SKM-1 (cell line): ENCODE data around the gene CDH23.

ENCODE experiments used
- DNase-seq: peaks from one replicate; lab custom pipeline; 2025; ENCODE audit not compliant: unreplicated experiment; lab: John Stamatoyannopoulos, UW

CDH23 gene

DNA sequence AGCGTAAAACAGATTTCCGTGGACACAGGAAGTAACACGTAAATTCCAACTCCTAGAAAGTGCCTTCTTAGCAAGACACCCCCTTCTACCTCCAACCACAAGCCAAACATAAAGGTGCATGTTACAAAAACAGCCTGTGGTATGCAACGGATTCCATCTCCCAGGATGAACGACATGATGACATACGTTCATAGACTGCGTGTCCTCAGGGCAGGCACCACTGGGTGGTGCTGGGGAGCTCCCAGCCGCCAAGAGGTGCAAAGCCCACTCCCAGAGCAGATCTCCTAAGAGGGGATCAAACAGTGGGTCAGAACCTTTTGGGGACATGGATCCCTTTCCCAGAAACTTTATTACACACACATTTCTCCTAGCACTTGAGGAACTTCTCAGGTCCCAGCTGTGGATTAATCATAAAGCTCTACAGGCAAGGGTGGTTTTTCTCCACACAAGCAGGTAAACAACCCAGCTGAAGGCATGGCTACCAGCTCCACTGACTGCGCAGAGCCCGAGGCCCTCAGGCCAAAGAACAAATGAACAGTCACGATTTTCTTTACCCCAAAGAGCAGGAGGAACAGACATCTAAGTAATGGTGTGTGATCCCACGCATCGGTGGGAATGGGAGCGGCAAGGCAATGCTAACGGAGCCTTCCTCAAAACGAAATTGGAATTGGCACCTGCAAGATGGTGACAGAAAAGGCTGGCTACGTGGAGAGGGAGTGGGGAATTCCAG is 440.5 kb downstream of the CDH23 start:
- DNase-seq, result no peak

DNA sequence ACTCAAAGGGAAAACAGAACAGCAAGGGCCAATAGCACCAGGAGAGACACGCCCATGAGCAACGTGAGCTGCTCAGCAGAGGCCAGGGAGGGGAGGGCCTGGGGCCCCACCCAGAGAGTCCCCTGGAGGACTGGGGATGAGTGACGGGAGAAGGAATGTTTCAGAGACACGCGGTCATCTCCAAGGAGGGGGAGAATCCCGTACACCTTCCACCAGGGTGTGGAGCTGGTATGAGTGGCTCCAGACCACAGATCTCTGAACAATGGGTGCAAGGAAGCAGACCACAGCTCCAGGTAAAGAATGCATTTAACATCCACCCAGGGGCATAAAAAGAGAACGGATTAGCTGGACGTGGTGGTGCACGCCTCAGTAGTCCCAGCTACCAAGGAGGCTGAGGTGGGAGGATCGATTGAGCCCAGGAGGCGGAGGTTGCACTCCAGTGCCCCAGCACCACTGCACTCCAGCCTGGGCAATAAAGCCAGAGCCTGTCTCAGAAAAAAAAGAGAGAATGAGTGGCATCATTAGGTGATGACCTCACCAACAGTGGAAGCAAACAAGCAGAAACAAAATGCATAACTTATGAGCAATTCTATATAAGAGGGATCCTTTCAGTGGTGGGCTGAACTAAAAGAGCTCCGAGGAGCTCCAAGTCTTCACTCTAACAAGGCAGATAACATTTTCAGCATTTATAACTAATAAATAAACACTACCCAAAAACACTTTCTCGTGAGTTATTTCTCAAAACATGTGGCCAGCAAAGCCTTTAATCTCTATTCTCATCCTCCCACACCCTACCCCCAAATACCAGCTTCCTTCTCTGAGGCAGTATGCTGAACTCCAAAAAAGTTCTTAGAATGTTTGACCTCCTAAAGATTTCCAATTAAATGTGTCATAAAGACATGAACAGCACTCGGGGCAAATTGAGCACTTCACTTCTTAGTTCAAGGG is 441.8 kb downstream of the CDH23 start:
- DNase-seq, result no peak

DNA sequence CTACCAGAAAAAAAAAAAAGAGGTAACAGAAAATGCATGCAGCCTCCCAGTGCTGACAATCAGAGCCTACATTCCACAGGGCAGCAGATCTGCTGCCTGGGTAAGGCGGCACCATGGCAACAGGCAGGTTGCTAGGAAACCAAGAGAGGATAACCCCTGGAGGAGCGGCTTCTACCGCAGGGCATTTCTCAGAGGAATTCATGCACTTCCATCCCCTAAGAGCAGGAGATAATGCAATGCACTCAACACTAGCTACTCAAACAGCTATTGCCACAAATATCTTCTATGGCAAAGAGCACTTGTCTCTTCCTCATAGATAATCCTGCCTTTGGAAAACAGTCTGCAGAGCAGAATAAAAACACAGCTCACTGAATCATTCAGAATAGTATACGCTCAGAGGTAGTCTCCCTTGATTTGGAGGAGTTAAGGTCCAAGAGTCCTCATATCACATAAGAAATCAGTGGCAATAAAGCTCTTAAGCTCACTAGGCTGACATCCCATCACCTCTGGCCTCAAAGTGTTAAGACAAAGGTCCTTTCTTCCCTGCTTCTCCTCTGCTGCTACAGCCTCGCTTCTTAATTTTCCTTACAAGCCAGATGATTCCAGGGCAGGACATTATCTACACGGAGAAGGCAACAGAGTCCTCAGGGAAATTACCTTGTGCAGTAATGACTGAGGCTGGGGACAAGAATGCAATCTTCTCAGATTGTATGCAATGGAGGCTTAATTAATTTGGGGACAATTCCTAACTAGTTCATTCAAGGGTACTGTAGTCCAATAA is 443.6 kb downstream of the CDH23 start:
- no peak for DNase-seq

DNA sequence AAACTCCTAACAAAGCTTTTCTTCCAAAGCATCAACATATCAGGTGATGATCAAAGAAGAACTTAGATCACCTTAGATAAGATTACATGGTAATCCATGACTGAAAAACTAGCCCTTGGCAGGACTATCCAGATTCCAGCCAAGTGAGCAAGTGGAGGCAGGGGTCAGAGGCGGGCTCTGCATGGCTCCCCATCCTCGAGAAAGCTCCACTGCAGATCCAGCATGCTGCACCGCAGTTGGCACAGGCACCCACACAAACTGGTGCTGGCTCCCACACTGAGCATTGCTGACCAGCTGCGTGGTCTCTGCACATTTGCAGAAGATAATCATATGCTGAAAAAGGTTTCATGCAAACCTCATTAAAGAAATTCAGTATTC is 444.2 kb downstream of the CDH23 start:
- no peak for DNase-seq

DNA sequence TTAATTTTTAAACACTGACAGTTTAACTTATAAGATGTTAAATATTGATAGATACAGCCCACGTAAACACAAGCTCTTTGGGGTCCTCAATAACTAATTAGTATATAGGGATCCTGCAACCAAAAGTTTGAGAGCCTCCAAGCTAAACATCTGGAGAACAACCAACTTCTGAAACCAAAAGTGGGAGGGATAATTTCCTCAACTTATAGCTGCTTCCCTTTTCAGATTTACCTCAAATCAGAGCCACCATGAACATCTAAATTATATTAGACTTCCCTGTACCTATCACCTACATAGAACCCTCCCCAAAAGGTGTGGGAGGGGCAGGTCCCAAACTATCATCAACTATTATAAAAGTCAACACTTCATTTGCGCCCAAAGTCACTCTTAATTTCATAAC is 445.7 kb downstream of the CDH23 start:
- no peak for DNase-seq

DNA sequence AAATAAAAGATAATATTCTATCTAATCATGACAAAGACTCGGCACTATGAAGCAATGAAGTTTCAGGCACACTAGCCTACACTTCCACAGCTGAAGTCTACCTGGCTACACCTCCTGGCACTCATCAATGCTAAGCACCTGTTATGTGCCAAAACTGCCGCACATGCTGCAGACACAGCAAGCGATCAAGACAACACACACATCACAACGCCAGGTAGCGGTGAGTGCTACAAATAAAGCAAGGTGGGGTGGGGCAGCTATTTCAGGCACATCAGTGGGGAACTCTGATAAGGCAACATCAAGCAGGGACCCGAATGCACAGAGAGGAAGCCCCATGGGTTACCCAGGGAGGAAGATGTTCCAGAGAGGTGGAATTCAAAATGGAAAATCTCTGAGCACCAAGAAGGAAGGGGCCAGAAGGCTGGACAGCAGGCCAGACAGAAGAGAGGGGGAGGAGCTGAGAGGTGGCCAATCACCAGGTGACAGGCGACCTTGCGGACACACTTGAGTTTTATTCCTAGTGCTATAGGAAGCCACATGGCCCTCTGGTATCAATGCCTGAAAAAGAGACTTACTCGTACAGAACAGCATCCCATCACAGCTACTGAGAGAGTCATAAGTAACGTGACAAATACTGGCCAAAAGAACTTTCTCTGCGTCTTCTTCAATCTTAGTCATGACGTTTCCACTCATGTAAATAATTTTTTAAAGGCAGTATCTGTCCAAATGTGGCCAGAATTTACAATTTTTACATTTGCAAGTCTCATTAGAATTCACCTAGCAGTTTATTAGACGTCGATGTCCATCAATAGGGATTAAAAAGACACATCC is 446.4 kb downstream of the CDH23 start:
- DNase-seq, result no peak

DNA sequence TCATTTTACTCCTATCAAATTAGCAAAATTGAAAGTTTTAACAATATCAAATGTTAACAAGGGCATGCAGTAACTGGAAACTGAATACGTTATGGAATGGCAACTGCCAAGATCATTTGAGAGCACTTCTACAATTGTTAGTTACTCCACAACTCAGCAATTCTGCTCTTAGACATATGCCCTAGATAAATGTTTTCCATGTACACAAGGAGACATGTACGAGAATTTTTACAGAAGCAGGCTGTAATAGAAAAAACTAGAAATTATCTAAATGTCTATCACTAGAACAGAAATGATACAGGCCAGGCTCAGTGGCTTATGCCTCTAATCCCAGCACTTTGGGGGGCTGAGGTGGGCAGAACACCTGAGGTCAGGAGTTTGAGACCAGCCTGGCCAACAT is 447.4 kb downstream of the CDH23 start:
- no peak for DNase-seq

DNA sequence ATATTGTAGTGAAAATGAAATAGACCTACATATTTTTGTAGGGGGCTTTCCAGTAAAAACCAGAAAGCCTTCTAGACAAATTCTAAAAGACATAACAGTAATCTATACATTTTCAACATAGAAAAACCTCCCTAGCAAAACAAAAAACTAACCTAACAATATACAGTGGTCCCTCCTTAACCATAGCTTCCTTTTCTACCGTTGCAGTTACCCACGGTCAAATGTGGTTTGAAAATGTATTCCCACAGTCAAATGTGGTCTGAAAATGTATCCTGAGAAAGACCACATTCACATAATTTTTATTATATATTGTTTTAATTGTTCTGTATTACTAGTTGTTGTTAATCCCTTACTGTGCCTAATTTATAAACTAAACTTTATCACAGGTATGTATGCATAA is 448.0 kb downstream of the CDH23 start:
- DNase-seq, result no peak

DNA sequence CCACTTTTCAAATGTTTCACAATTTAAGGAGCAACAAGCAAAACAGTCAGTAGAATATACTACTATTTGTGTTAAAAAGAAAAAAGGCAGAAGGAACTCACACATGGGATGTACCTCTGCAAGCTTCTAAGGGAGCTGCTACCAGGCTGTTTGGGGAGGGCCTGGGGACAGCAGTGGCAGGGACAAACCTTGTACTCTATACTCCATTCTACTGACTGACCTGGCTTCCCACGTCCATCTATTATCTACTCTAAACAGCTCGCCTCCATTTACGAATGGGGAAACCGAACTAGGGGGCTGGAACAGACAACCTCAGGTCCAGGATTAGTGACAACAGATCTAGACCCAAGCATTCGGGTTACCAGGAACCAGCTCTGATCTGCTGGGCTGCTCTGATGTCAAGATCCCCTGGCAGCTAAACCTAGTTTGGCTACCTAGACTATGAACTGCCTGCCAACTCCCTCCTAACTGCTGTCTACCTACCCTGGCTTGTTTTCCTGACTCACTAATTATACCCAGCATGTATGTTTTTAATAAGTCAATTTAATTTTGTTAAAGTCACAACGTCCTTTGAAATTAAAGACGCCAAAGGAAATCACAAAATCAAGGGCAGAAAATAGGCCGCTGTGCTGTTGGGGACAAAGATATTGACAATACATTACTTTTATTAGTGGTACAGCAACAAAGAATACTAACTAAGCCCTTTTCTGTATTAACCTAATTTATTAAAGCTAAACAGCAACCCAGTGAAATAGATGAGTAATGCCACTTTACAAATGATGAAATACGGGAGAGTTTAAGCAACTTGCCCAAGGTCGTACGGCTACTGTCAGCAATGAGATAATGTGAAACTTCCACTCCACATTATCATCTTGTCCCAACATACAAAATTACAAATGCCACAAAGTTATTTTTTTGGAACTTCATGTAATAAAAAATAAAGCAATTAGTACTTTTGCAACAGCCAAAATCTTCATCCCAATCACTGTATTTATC is 449.0 kb downstream of the CDH23 start:
- no peak for DNase-seq

DNA sequence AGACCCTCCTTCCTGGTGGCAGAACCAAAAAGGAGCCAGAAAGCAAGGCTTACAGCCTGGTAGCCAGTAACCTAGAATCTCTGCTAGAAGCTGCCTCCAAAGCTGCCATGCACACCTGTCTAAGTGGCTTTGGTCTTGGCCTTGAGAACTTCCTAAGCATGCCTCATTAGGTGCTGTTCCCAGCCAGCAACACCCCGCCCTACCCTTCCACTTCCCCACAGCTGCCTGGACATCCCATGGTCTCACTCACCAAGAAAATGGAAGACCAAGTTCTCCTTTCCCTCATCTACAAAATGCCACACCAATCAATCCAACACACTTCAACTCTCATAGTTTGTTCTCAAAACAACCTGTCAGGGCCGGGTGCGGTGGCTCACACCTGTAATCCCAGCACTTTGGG is 450.1 kb downstream of the CDH23 start:
- no peak for DNase-seq

DNA sequence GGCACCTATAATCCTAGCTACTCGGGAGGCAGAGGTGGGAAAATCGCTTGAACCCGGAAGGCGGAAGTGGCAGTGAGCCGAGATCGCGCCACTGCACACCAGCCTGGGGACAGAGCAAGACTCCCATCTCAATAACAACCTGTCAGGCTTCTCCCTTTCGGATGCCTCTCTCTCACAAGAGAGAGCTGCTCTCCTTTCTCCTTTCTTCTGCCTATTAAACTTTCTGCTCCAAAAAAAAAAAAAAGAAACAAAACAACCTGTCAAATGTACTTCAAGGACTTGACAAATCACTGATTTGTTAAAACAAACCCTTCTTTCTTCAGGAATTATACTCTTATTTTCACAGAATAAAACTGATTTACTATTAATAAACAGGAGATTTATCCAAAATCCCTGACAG is 450.7 kb downstream of the CDH23 start:
- DNase-seq, result no peak

DNA sequence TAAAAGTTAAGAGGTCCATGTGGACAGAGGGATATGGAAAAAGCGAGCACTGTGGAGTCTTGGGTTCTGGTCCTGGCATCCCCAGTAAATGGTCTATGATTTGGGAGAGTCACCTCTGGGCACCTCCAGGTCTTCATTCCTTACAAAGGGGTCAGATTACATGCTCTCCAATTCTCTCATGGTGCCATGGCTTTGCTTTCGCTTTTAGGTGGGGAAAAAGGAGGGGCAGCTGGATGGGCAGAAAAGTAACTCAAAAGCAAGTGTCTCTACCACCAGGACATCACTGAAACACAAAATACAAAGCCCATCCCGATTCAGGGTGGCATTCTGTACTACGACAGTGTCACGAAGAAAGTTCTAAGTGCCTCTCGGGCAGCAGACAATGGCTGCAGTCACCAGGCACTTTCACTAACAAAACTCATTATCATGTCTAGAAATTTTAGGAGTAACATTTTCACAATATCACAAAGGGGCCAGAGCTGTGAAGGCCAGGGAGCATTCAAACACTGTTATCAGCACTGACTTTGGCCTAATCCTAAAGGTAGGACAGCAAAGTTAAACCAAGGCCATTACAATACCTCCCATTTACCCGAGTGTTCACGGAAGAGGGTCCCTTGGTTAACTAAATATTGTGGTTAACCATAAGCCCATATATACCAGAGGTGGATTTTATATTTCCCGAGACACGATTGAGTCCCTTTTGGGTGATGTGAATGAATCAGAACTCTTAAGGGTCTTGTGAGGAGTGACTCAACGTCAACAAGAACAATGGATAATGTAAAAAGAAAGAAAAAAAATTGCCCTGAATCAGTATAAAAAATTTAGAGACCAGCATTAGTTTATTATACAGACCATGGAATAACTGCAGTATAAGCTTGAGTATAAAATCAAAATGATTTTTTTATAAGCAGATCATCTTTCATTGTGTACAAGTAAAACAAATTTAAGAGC is 451.9 kb downstream of the CDH23 start:
- no peak for DNase-seq

DNA sequence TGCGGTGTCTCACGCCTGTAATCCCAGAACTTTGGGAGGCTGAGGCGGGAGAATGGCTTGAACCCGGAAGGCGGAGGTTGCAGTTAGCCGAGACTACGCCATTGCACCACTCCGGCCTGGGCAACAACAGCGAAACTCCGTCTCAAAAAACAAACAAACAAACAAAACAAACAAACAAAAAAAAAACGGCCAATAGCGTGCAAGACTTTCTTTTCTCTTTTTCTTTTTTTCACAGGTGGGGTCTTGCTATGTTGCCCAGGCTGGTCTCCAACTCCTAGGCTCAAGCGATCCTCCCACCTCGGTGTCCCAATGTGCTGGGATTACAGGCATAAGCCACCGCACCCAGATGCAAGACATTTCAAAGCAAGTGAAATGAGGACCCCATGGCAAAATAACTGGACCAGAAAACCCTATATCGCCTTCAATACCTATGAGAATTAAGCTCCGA is 452.8 kb downstream of the CDH23 start:
- no peak for DNase-seq

DNA sequence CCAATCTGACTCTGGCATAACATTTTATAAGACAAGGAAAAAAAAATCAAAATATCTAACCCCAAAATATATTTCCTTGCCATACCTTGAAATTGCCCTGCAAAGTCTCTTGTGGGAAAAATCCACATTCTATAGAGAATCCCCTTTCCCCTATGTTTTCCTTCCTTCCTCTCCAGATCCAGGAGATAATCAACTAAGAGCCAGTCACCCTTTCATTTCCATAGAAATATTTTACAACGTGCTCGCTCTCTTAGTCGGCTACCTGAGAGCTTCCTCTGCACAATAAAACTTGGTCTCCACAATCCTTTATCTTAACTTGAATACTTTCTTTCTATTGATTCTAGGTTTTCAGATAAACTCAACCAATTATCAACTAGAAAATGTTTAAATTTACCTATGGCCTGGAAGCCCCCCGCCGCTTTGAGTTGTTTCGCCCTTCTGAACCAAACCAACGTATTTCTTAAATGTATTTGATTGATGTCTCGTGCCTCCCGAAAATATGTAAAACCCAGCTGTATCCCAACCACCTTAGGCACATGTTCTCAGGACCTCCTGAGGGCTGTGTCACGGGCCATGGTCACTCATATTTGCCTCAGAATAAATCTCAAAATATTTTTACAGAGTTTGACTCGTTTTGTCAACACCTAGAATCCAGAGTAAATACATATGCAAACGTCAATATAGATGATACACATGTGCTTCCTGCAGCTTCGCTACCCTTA is 453.5 kb downstream of the CDH23 start:
- no peak for DNase-seq

DNA sequence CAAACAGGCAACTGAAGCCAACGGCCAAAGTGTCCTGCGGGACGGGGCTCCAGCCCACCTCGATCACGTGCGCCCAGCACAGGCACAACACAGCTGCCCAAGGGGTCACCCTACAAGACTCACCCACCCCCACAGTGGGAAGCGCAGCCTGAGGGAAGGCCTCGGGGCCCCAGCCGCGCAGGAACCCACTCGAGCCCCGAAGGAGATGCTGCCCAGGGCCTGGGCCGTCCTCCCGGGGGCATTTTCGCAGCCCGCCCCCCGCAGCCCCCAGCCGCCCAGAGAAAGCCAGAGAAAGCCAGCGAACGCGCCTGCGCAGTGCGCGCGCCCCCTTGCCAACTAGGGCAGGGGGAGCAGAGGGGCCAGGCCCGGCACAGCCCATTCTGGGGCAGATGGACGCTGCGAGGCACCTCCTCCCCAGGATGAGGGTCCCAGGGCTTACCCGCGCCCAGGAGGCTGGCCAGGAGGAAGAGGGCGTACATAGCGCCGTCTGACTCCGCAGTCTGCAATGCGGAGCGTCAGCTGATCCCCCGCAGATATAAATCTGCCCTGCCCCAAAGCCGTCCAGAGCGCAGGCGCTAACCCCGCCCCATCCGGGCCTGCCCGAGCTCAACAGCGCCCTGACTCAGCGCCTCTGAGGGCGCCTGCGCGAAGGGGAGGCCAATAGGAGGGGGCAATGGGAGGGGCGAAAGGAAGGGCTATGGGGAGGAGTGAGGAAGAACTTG is 454.2 kb downstream of the CDH23 start, which contains the start of gene PSAP:
Gene PSAP (minus strand): TSS at position 509 of the 722 bp plus-strand sequence. CDS start 30 bp downstream, at position 479.
- DNase-seq, result peak; percentile 96

DNA sequence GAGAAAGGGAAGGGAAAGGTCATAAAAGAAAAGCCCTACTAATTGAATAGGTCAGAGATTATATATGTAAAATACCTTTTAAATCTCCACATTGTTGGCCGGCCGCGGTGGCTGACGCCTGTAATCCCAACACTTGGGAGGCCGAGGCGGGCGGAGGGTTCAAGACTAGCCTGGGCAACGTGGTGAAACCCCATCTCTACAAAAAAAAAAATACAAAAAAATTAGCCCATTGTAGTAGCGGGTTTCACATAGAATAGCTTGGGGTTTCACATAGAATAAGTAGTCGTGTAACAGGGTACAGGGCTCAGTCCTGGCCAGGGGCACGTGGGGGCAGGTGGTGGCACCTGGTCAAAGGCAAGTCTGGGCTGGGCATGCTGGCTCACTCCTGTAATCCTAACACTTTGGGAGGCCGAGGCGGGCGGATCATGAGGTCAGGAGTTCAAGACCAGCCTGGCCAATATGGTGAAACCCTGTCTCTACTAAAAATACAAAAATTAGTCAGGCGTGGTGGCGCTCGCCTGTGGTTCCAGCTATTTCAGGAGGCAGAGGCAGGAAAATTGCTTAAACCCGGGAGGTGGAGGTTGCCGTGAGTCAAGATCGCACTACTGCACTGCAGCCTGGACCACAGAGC is 454.9 kb downstream of the CDH23 start:
- peak; percentile 66 for DNase-seq
